ENCODE data around the gene NOTCH2.
"Not testable (repeated sequence)": the region's sequence is repeated elsewhere in the genome, so short reads cannot be mapped to it uniquely, and the experiment has no call there.

The NOTCH2 gene

DNA sequence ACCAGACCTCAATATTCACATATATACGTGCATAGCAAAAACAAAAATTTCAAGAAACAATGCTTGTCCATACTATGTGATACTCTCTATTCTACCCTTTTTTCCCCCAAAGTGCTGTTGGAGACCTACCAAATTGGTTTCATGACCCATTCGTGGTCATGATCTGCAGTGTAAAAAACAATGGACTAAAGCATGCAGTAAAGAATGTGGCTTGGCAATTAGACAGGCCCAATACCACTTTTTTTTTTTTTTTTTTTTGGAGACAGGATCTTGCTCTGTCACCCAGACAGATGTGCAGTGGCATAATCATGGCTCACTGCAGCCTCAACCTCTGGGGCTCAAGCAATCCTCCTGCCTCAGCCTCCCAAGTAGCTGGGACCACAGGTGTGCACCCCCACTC lies 21.3 kb downstream of the NOTCH2 start:
- DNase-seq = not testable (repeated sequence)

DNA sequence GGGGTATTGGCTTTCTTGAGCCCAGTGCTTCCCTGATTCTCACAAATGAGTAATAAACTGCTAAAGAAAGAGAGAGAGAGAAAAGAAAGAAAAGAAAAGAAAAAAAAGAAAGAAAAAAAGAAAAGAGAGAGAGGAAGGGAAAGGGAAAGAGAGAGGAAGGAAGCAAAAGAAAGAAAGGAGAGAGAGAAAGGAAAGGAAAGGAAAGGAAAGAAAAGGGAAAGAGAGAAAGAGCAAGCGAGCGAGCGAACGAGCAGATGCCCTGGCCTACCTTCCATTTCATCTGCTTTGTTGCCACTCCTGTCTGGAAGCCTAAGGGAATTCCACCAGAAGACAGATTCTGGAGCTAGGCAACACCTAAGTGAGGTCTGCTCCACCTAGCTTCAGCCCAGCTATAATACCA lies 27.7 kb downstream of the NOTCH2 start:
- not testable (repeated sequence) for DNase-seq

DNA sequence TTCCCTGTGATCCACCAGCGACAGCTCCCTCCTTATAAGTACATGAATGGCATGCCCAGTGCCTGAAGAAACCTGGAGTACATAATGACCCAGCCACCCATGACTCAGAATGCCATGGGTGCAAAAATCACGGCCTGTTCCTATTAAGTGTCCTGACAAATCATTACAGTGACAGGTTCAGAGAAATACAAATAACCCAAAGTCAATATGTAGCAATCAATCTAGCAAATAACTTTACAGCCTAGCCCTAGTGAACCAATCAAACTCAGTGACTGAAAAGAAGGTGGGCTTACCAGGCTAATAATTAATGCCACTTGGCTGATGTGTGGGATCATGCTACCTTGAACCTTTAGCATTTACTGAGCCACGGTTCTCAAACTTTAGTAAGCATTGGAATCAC lies 37.2 kb downstream of the NOTCH2 start:
- DNase-seq = not testable (repeated sequence)

GRCh38 chr1:120023791-120024190 lies 45.7 kb downstream of the NOTCH2 start:
- DNase-seq = not testable (repeated sequence)

DNA sequence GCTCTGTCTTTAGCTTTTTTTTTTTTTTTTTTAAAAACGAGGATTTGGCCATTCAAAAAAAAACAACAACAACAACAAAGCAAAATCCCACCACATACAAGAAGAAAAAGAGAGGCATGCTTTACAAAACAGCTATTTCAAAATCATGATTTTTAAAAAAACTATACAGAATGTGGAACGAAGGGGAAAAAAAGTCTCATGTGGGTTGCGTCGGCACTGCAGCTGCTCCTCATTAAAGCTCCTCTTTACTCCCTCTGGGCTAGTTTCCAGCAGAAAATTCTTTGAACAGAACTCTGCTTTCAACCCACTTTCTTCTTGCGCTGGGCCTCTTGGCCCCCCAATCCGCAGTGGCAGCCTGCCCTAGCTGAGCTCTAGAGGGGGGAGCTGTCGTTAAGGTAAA lies 54.5 kb downstream of the NOTCH2 start:
- DNase-seq = not testable (repeated sequence)

- not testable (repeated sequence) for DNase-seq
Observed at GRCh38 chr1:120008320-120008719, 61.1 kb downstream of the NOTCH2 start.

- not testable (repeated sequence) for DNase-seq
Observed at GRCh38 chr1:120007850-120008249, 61.6 kb downstream of the NOTCH2 start.

DNA sequence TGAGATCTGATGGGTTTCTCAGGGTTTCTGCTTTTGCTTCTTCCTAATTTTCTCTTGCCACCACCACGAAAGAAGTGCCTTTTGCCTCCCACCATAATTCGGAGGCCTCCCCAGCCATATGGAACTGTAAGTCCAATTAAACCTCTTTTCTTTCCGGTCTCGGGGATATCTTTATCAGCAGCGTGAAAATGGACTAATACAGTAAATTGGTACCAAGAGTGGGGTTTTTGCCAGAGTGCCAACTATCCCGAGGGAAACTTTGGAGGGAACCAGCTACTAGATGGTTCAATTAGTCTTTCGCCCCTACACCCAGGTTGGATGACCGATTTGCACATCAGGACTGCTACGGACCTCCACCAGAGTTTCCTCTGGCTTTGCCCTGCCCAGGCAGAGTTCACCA lies 68.4 kb downstream of the NOTCH2 start:
- not testable (repeated sequence) for DNase-seq

- DNase-seq = not testable (repeated sequence)
Observed at GRCh38 chr1:119996731-119997312, 72.6 kb downstream of the NOTCH2 start.

DNA sequence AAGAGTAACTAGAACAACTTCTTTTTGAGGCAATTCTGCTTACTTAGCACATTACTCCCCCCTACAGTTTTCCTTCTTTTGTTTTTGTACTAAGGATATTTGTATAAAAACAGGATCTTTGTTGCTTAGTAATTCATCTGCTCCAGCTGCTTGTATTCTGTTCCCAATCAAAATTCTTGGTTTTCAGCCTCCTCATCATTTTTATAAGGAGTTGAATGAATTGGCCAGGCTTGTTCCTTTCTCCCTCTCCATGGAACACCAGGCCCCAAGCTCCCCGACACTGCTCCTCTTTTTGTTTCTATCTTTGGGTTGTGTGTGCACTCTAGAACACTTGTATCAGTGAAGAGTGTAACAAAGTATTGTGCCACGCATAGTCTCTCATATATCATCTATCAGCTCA lies 73.5 kb downstream of the NOTCH2 start:
- DNase-seq = not testable (repeated sequence)

GRCh38 chr1:119988306-119989062 lies 81.0 kb downstream of the NOTCH2 start:
- no peak for DNase-seq

- no peak for DNase-seq
Observed at GRCh38 chr1:119987686-119988085, 81.8 kb downstream of the NOTCH2 start.

DNA sequence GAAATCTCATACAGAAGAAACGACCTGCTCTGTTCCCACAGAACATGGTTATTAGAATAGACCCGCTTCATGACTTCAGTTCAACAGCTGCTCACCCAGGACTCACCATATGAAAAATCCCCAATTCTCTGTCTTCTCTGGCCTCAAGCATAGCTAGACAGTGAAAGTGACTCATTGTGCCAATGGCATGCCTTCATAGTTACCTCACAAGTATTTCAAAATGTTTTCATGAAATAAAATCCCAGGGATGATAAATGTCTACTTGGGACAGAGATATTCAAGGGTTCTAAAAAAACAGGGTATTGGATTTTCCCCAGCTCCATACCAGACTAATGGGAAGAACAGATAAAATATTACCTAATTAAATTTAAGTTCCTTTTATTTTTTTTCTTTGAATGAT lies 82.3 kb downstream of the NOTCH2 start:
- DNase-seq = no peak

GRCh38 chr1:119986007-119986497 lies 83.4 kb downstream of the NOTCH2 start:
- no peak for DNase-seq

DNA sequence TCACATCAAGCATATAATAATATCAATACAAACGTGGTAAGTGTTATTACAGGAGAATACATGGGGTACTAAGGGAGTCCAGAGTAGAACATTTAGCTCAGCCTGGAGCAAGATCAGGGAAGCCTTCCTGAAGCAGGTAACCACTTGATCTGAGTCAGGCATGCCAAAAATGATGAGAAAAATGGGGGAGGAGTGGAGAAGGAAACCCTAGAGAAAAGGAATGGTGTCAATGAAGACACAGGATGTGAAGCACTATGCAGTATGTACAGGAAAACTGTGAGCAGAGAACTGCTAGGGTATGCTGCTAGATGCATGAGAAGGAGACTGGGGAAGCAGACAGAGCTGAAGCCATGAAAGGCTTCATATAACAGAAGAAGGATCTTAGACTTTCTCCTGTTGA lies 84.7 kb downstream of the NOTCH2 start:
- no peak for DNase-seq

GRCh38 chr1:119981986-119982815 lies 87.3 kb downstream of the NOTCH2 start:
- DNase-seq = no peak

- DNase-seq = no peak
Observed at GRCh38 chr1:119981496-119981895, 88.0 kb downstream of the NOTCH2 start.

GRCh38 chr1:119978018-119978505 lies 91.4 kb downstream of the NOTCH2 start:
- DNase-seq = no peak

DNA sequence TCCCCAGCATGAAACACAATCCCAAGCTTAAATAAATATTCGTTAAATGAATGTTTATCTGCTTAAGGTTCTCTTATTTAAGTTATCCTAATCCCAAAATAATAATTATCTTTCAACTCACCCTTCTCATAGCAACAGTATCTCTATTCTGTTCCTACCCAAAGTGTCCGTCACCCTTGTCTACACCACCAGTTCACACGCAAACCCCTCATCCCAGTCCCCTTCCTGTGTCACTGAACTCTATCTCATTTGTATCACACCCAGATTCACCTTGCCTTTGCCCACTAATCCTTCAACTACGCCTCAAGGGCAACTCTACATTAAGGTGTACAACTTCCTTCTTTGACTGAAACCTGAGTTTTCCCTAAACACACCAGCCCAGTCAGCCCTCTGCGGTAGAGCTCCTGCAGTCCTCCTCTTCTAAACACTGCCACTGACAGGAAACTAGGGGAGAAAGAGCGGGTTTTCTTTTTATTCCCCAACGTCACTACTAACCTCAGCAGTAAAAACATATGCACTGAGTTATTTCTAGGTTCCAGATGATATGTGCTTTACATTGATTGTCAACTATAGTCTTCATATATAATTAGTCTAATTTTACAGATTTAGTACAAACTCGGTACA lies 92.2 kb downstream of the NOTCH2 start:
- DNase-seq = not testable (repeated sequence)

DNA sequence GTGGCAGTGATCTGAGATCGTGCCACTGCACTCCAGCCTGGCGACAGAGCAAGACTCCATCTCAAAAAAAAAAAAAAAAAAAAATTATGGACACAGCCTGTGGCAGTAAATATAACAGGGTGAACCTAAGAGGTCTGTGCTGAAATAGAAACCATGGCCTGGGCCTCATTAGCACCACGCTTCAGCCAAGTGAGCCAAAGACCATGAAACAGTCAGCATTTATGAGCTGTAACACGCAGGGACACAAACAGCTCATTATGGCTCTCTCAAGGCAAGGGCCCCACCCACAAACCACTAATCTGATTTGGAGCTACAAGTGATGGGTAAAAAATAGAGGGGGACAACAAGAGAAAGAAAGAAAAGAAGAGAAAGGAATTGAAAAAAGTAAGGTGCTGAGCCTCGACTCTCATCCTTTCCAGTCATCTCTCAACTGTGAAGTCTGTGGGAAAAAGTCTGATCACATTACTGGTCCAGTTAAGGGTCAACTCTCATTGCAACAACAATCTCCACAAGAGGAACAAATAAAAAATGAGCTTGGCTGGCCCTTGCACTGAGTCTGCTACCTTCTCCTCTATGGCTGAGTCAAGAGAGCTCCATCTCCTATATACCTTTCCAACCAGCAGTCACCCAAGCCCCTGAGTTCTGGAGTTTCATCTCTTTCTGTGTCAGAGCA lies 93.7 kb downstream of the NOTCH2 start:
- not testable (repeated sequence) for DNase-seq

- no peak for DNase-seq
Observed at GRCh38 chr1:119975006-119975405, 94.5 kb downstream of the NOTCH2 start.

DNA sequence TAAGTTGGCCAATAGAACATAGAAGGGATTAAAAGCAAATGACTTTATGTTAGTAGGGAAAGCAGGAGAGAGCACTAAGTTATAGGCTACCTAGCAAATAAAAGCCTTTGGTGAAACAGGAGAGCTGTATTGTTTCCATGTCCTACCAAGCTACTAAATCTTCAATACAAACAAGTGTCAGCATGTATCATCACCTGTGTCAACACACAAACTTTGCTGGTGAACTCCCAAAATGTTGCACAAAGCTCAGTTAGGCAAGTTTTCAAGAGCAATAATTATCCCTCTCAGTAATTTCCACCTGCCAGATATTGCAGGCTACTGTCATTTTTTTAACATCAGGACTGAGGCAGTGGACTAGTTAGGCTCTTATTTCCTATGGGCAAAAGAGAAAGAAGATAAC lies 95.4 kb downstream of the NOTCH2 start:
- no peak for DNase-seq

Measured in NCI-H2081 treated with DMSO at 0.1 percent for 48 hours (cell line).